Measurements from ENCODE around the gene IGLON5.

IGLON5 gene

GRCh38 chr19:51331716-51332115 is 20.3 kb downstream of the IGLON5 start:
- no peak for TF ChIP-seq CTCF (conservative IDR thresholded peaks at IDR 0.05; ENCODE audit: low read length)
- TF ChIP-seq EZH2phosphoT487 (IDR thresholded peaks at IDR 0.05; ENCODE audit: borderline replicate concordance) = no peak
- Histone ChIP-seq H3K4me2 (ENCODE audit: low read depth, low read length, poor library complexity, severe bottlenecking) (no peak overlapping the region), H3K9me2 (replicated peaks; ENCODE audit: low read depth, low read length) (no peaks in the 10 kb centered on the region), H3K27me3 (ENCODE audit: insufficient read depth, low read length, poor library complexity, severe bottlenecking) (no peaks in the 10 kb centered on the region), H3K4me1 (ENCODE audit: insufficient read depth, low read length, poor library complexity, severe bottlenecking) (no peaks in the 10 kb centered on the region), H4K20me1 (ENCODE audit: insufficient read depth, low read length, poor library complexity, severe bottlenecking) (no peaks in the 10 kb centered on the region), H3K79me2 (ENCODE audit: insufficient read depth, low read length) (no peaks in the 10 kb centered on the region), H3K4me3 (ENCODE audit: low read length, poor library complexity, severe bottlenecking) (no peak overlapping the region), H3K9ac (ENCODE audit: low read depth, low read length, poor library complexity, severe bottlenecking) (no peak overlapping the region), H2AFZ (ENCODE audit: low read length) (no peak overlapping the region), H3K9me3 (ENCODE audit: insufficient read depth, low read depth, low read length) (no peaks in the 10 kb centered on the region), H3F3A (ENCODE audit: low read depth) (no peaks in the 10 kb centered on the region), H3K36me3 (ENCODE audit: insufficient read depth, low read length) (no peaks in the 10 kb centered on the region)

- no peaks in the 10 kb centered on the region for H3K9me2 ChIP-seq (replicated peaks; ENCODE audit: low read depth, low read length)
- H3K9ac ChIP-seq (ENCODE audit: low read depth, low read length, poor library complexity, severe bottlenecking) = no peak overlapping the region
- no peaks in the 10 kb centered on the region for H3K36me3 ChIP-seq (ENCODE audit: insufficient read depth, low read length)
- H3K4me1 ChIP-seq (ENCODE audit: insufficient read depth, low read length, poor library complexity, severe bottlenecking) = peaks cover 2% of the 10 kb centered on the region
- no peaks in the 10 kb centered on the region for H4K20me1 ChIP-seq (ENCODE audit: insufficient read depth, low read length, poor library complexity, severe bottlenecking)
- no peak overlapping the region for H2AFZ ChIP-seq (ENCODE audit: low read length)
- H3K27me3 ChIP-seq (ENCODE audit: insufficient read depth, low read length, poor library complexity, severe bottlenecking) = no peaks in the 10 kb centered on the region
- no peaks in the 10 kb centered on the region for H3F3A ChIP-seq (ENCODE audit: low read depth)
- no peaks in the 10 kb centered on the region for H3K9me3 ChIP-seq (ENCODE audit: insufficient read depth, low read depth, low read length)
- H3K4me2 ChIP-seq (ENCODE audit: low read depth, low read length, poor library complexity, severe bottlenecking) = no peak overlapping the region
- no peak for TF ChIP-seq EZH2phosphoT487 (IDR thresholded peaks at IDR 0.05; ENCODE audit: borderline replicate concordance)
- TF ChIP-seq CTCF (conservative IDR thresholded peaks at IDR 0.05; ENCODE audit: low read length) = no peak
- no peaks in the 10 kb centered on the region for H3K79me2 ChIP-seq (ENCODE audit: insufficient read depth, low read length)
- no peak overlapping the region for H3K4me3 ChIP-seq (ENCODE audit: low read length, poor library complexity, severe bottlenecking)
Observed at GRCh38 chr19:51333836-51334460, 22.5 kb downstream of the IGLON5 start.

GRCh38 chr19:51337141-51337860 is 25.9 kb downstream of the IGLON5 start:
- Histone ChIP-seq H3K79me2 (ENCODE audit: insufficient read depth, low read length) (no peaks in the 10 kb centered on the region), H3K4me3 (ENCODE audit: low read length, poor library complexity, severe bottlenecking) (no peak overlapping the region), H3K9me2 (replicated peaks; ENCODE audit: low read depth, low read length) (no peaks in the 10 kb centered on the region), H3K9me3 (ENCODE audit: insufficient read depth, low read depth, low read length) (no peaks in the 10 kb centered on the region), H3F3A (ENCODE audit: low read depth) (no peaks in the 10 kb centered on the region), H3K4me1 (ENCODE audit: insufficient read depth, low read length, poor library complexity, severe bottlenecking) (peaks cover 8% of the 10 kb centered on the region), H3K4me2 (ENCODE audit: low read depth, low read length, poor library complexity, severe bottlenecking) (no peak overlapping the region), H4K20me1 (ENCODE audit: insufficient read depth, low read length, poor library complexity, severe bottlenecking) (no peaks in the 10 kb centered on the region), H3K27me3 (ENCODE audit: insufficient read depth, low read length, poor library complexity, severe bottlenecking) (no peaks in the 10 kb centered on the region), H2AFZ (ENCODE audit: low read length) (no peak overlapping the region), H3K9ac (ENCODE audit: low read depth, low read length, poor library complexity, severe bottlenecking) (no peak overlapping the region), H3K36me3 (ENCODE audit: insufficient read depth, low read length) (no peaks in the 10 kb centered on the region)
- TF ChIP-seq EZH2phosphoT487 (IDR thresholded peaks at IDR 0.05; ENCODE audit: borderline replicate concordance) = no peak
- no peak for TF ChIP-seq CTCF (conservative IDR thresholded peaks at IDR 0.05; ENCODE audit: low read length)

All from Loucy (cell line).